GM19043 (cell line): ENCODE data around the gene PITPNC1.

ENCODE experiments used
- ATAC-seq: cut with Tn5 transposase; IDR thresholded peaks from one replicate; pipeline ENCODE4 v1.9.1; 2021; ENCODE audit warnings: low read depth; ENCODE audit not compliant: unreplicated experiment

The PITPNC1 gene

GRCh38 chr17:67528751-67529436 is 151.8 kb downstream of the PITPNC1 start:
- no peak for ATAC-seq

- peak; percentile 79 for ATAC-seq
Measured at GRCh38 chr17:67531291-67531690, 154.2 kb downstream of the PITPNC1 start.

DNA sequence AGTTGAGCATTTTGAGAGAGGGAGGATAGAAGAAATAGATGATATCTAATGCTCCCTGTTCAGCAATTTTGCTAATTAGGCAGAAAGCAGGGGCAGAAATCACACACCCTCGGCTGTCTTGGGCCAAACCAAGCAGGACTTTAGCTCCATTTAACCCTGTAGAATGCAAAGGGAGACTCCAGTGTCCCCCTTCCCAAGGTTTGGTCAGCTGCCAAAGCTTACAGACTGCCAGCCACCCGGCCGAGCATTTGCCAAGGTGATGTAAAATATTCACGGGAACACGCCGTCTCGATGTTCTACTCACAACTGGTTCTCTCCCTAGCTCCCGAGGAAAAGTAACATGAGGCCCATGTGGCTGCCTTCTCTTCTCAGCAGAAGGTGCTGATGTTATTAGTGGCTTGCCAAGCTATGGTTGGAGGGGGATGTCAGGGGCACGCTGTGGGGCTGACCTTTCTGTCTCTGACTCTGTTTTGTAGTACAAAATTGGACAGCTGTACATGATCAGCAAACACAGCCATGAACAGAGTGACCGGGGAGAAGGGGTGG is 155.3 kb downstream of the PITPNC1 start:
- ATAC-seq = no peak

DNA sequence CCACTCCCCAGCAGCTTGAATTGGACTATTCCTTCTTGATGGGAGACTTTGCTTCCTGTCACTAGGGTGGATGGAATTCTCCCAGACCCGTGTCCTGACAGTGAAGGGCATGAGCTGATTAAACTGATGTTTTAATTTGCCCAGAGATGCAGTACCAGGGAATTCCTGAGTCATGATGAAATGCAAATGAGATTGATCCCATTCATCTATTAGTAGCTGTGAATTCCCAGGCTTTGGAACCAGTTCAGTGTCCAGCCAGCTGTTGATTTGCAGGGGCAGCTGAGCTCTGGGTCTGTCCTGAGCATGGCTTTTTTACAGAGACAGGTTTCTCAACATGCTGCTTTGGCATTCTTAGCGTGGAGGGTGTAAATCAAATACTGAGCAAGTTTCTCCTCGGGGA is 157.9 kb downstream of the PITPNC1 start:
- ATAC-seq = no peak

- no peak for ATAC-seq
Measured at GRCh38 chr17:67542219-67543114, 165.4 kb downstream of the PITPNC1 start.

GRCh38 chr17:67544364-67544955 is 167.4 kb downstream of the PITPNC1 start:
- no peak for ATAC-seq

DNA sequence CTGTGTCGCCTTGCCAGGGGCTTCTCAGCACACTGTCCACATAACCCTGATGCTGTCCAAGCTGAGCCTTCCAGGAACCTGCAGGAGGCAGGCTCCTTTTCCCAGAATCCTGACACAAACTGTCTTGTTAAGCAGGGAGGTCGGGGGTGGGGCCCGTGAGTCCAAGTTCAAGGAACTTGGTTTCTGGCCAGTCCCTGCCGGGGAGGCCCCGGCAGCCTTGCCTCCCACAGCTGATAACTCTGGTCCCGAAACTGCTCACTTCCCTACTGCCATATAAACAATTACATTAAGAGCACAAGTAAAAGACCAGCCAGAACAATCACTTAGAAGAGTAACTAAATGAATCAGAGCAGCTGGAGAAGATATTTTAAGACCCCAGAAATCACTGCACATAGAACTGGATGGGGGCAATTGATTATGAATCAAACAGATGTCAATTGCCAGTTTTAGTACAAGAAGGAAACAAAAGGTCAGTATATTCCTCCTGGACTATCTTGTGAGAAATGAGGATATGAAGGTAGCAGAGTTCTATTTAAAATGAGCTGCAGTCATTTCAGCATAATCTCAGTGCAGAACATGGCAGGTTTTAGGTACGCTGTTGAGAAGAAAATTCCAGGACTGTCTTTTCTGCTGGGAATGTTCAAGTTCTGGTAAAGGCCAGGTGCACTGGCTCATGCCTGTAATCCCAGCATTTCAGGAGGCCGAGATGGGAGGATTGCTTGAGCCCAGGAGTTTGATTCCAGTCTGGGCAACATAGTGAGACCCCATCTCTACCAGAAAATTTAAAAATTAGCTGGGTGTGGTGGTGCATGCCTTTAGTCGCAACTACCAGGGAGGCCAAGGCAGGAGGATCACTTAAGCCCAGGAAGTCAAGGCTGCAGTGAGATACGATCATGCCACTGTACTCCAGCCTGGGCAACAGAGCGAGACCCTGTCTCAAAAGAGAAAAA is 169.8 kb downstream of the PITPNC1 start:
- peak; percentile 98 for ATAC-seq

DNA sequence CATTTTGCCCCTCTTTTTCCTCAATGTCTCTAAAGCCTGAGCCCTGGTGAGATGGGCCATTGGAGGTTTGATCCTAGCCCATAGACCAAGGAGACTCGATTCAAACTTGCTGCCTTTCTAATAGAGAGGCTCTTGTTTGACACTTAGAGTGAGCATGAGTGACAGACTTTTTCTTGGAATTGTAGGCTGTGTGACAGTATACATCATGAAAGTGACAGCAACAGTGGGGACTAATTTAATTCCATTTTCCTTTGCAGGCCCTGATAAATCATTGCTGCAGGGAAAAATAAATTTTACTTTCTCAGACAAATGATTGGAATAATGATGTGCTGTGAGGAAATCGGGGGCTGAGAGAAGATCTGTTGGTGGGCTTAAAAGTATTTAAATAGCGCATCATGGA is 171.6 kb downstream of the PITPNC1 start:
- no peak for ATAC-seq

DNA sequence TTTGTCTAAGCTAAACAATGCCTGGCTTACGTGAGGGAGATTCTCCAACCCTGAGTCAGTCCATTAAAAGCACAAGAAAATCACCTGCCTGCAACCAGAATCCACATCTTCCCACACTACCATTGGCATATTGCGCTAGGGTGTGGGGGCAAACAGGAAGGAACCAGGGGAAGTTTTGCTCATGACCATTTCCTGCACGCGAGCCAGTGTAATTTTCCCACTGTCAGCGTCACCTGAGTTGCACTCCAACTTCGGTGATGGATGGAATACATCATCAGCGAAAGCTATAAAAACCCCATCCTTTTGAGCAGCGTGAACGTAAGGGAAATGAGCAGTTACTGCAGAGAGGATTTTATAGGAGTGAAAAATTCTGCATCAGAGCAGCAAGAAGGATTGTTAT is 172.7 kb downstream of the PITPNC1 start:
- ATAC-seq = no peak

DNA sequence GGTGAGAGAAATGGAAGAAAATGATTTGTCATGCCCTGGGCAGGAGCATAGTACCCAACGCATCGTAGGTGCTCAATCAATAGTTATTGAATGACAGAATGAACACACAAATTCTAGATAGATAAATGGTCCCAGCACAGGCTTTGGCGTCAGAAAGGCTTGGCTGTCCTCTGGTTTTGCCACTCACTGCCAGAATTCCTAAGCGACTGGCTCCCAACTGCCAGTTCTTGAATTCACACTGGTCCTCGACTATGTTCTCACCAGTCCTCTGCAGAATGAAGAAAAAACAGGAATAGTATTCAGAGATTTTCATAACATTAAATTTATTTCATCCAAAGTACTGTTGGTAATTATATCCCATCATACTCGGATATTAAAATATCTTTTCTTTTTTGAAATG is 177.6 kb downstream of the PITPNC1 start:
- ATAC-seq = no peak

- ATAC-seq = no peak
Measured at GRCh38 chr17:67555855-67556254, 178.8 kb downstream of the PITPNC1 start.

DNA sequence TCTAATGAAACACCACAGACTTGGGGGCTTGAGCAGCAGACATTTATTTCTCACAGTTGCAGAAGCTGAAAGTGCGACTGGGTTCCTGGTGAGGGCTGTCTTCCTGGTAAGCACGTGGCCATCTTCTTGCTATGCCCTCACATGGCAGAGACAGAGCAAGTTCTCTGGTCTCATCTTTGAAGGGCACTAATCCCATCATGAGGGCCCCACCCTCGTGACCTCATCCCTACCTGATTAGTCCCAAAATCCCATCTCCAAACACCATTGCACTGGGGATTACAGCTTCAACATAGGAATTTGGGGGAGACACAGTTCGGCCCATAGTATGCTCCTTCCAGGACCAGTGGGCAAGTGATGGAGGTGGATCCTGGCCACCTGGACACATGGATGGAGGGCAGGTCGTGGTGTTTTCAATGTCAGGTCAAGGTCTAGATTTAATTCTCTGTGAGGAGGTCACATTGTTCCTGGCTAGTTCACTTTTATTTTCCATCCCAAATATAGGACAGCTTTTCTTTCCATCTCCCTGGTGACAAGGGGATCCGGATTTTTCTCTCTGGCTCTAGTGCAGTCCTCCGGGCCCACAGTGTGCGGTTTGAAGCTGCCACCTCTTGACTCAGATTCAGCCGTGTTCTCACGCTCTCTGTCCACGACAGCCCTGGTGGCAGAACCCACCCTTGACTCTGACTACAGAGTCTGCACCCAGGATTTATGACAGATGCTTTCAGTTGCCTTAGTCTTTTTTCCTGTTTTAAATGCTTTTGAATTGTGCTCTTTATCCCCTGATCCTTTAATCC is 180.2 kb downstream of the PITPNC1 start:
- ATAC-seq = no peak

GRCh38 chr17:67557921-67558320 is 180.8 kb downstream of the PITPNC1 start:
- ATAC-seq = no peak

GRCh38 chr17:67558740-67559380 is 181.8 kb downstream of the PITPNC1 start:
- no peak for ATAC-seq

GRCh38 chr17:67559381-67559966 is 182.4 kb downstream of the PITPNC1 start:
- no peak for ATAC-seq

GRCh38 chr17:67562005-67562404 is 184.9 kb downstream of the PITPNC1 start:
- ATAC-seq = no peak

- no peak for ATAC-seq
Measured at GRCh38 chr17:67563692-67564228, 186.7 kb downstream of the PITPNC1 start.

- no peak for ATAC-seq
Measured at GRCh38 chr17:67565068-67565467, 188.0 kb downstream of the PITPNC1 start.
